PFSK-1 (cell line): ENCODE data around the gene FAM78B.

Experiments used
- POLR2AphosphoS5 ChIP-seq: IDR thresholded peaks from 2 replicates; pipeline ENCODE4 v1.6.1; 2012; ENCODE audit warnings: low read depth, mild to moderate bottlenecking, control low read depth, low read length, moderate library complexity
- TAF1 ChIP-seq: IDR thresholded peaks from 2 replicates; pipeline ENCODE4 v1.6.1; 2012; ENCODE audit warnings: low read length, control low read depth, borderline replicate concordance; ENCODE audit not compliant: insufficient read depth
- TF ChIP-seq, protein P1 (sequence below), 2 experiments: IDR thresholded peaks; 2 replicates each; pipeline versions ENCODE4 v1.6.1 to v1.8.0; 2011 to 2012; ENCODE audit warnings: low read depth in 2 of 2, low read length in 2 of 2, control low read depth in 1 of 2, inconsistent platforms in 1 of 2, mild to moderate bottlenecking in 1 of 2, moderate library complexity in 1 of 2; ENCODE audit not compliant: insufficient read depth in 1 of 2

DNA sequence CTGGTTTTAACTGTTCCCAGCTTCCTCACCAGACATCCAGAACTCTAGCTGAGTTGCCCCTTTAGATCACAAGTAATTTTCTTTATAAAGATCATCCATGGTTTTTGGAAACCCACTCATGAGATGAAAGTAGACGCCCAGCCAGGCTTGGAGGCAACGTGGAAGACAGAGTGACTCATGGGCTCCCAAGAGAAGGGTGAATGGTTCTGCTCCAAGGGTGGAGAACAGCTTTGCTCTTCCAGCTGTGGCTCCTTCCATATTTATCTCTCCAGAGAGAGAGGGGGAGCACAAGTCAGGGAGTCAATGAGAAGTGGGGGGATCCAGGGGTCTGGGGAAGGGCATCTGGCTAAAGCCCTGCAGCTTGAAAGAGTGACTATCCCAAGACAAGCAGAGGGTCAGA lies 13.8 kb downstream of the FAM78B start:
- TF ChIP-seq, protein P1, sequence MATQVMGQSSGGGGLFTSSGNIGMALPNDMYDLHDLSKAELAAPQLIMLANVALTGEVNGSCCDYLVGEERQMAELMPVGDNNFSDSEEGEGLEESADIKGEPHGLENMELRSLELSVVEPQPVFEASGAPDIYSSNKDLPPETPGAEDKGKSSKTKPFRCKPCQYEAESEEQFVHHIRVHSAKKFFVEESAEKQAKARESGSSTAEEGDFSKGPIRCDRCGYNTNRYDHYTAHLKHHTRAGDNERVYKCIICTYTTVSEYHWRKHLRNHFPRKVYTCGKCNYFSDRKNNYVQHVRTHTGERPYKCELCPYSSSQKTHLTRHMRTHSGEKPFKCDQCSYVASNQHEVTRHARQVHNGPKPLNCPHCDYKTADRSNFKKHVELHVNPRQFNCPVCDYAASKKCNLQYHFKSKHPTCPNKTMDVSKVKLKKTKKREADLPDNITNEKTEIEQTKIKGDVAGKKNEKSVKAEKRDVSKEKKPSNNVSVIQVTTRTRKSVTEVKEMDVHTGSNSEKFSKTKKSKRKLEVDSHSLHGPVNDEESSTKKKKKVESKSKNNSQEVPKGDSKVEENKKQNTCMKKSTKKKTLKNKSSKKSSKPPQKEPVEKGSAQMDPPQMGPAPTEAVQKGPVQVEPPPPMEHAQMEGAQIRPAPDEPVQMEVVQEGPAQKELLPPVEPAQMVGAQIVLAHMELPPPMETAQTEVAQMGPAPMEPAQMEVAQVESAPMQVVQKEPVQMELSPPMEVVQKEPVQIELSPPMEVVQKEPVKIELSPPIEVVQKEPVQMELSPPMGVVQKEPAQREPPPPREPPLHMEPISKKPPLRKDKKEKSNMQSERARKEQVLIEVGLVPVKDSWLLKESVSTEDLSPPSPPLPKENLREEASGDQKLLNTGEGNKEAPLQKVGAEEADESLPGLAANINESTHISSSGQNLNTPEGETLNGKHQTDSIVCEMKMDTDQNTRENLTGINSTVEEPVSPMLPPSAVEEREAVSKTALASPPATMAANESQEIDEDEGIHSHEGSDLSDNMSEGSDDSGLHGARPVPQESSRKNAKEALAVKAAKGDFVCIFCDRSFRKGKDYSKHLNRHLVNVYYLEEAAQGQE (IDR thresholded peaks at IDR 0.05; ENCODE audit: insufficient read depth in 1 of 2, low read depth in 2 of 2, low read length in 2 of 2) = no peak
- no peak for TF ChIP-seq TAF1
- TF ChIP-seq POLR2AphosphoS5 = no peak
